Measurements from ENCODE around the gene DDX11. TPM values are rescaled to one million over a fixed set of nuclear protein-coding genes. Genes with fewer than 3 reads are reported as not detected.
"Not testable (repeated sequence)": the region's sequence is repeated elsewhere in the genome, so short reads cannot be mapped to it uniquely, and the experiment has no call there.

The DDX11 gene
- total and polyA plus RNA-seq, 9 donors, result 4.2 to 41.4 (median 15.3) TPM

GRCh38 chr12:31147415-31147814 lies 73.8 kb downstream of the DDX11 start:
- H3K9me3 ChIP-seq; H3K4me3 ChIP-seq; DNase-seq; H3K27ac ChIP-seq; H3K36me3 ChIP-seq; intact Hi-C loops (cut with DNase I); H3K27me3 ChIP-seq; H3K4me1 ChIP-seq (ENCODE audit: insufficient read depth): not testable (repeated sequence)
- 89 to 94% (median 90%) methylated on average over 2 to 3 of the region's 3 CpGs for WGBS, 3 donors

DNA sequence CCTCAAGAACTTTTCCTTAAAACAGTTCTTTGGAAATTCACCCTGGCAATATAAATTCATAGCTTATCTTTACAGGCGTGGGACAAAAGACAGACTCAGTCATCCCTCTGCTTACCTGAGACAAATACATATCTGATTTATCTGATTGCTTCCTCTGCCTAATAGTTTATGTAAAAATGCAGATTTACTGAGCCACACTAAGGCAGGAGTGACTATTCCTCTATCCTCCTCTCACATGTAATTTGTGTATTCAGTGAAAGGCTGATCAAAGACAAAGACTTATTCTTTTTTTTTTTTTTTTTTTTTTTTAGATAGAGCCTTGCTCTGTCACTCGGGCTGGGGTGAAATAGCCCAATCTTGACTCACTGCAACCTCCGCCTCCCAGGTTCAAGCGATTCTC lies 77.1 kb downstream of the DDX11 start:
- WGBS, 3 donors, result 41 to 55% (median 48%) methylated on average over 4 of the region's 4 CpGs
- intact Hi-C loops (cut with DNase I); DNase-seq: not testable (repeated sequence)

More for the DNA sequence above, 77.1 kb downstream of the DDX11 start:
- not testable (repeated sequence) for H3K36me3 ChIP-seq; H3K27ac ChIP-seq; H3K9me3 ChIP-seq; H3K4me3 ChIP-seq; H3K4me1 ChIP-seq (ENCODE audit: insufficient read depth); H3K27me3 ChIP-seq

Small RNA genes within 50 kb of the gene (small RNA-seq; reads per million reads assigned to genes)
- not detected for gene RF00072

Other genes with a start within 250 kb of the DDX11 start
- 1 to 10 TPM in 4 of 7 donors, under 1 TPM in 3; 0.33 to 2.8 (median 1.5) TPM for gene TSPAN11, start 147.1 kb upstream of the DDX11 start, total RNA-seq
- 1 to 10 TPM in 1 of 2 donors, under 1 TPM in 1; 0.84 to 2.2 TPM for gene TSPAN11, start 147.1 kb upstream of the DDX11 start, polyA plus RNA-seq

Measured in ovary (tissue), 9 donors.